ENCODE data around the gene NAT16.

- no peak for TF ChIP-seq CTCF (conservative IDR thresholded peaks at IDR 0.05 in 1 of 2, IDR thresholded peaks at IDR 0.05 in 1 of 2; ENCODE audit: extremely low read depth in 1 of 2, insufficient read depth in 1 of 2, low read depth in 1 of 2, low read length in 2 of 2)
- no peak for TF ChIP-seq EZH2 (IDR thresholded peaks at IDR 0.05; ENCODE audit: borderline replicate concordance, low read length)
Measured at GRCh38 chr7:101202603-101202918, 22.5 kb upstream of the NAT16 start.

Measured in mammary epithelial cell (primary cell).